Mononuclear cell (primary cell): Measurements from ENCODE around the gene HIVEP3. TPM values are rescaled to one million over a fixed set of nuclear protein-coding genes. Genes with fewer than 3 reads are reported as not detected.

Source experiments
- H3K27me3 ChIP-seq: 2 replicates; pipeline ENCODE4 v1.6.0; 2011; ENCODE audit warnings: low read length, control low read depth; ENCODE audit not compliant: insufficient read depth
- H3K4me1 ChIP-seq: 2 replicates; pipeline ENCODE4 v1.5.1; 2011; ENCODE audit warnings: mild to moderate bottlenecking, low read length, control low read depth; ENCODE audit not compliant: insufficient read depth
- H3K4me3 ChIP-seq: 2 replicates; pipeline ENCODE4 v1.5.1; 2011; ENCODE audit warnings: mild to moderate bottlenecking, low read length, moderate library complexity
- H3K9me3 ChIP-seq: 2 replicates; pipeline ENCODE4 v1.5.1; 2011; ENCODE audit warnings: low read depth, mild to moderate bottlenecking, control low read depth, low read length
- total RNA-seq: library from RNA; depleted of rRNA; stranded (reverse); fragments of >200 nt; gene quantifications from one replicate; pipeline ENCODE4 v1.2.3, GENCODE V29; 2012

The HIVEP3 gene
- total RNA-seq, 1 donor = 3.9 TPM

- no peaks in the 10 kb centered on the region for H3K9me3 ChIP-seq
- peaks cover 79% of the 10 kb centered on the region for H3K4me1 ChIP-seq
- no peak overlapping the region for H3K4me3 ChIP-seq
- H3K27me3 ChIP-seq = no peaks in the 10 kb centered on the region
Measured at GRCh38 chr1:41892301-41892781, 26.4 kb downstream of the HIVEP3 start.

- H3K9me3 ChIP-seq = no peaks in the 10 kb centered on the region
- H3K4me1 ChIP-seq = peaks cover 70% of the 10 kb centered on the region
- peak overlapping the region; percentile 43 for H3K4me3 ChIP-seq
- H3K27me3 ChIP-seq = no peaks in the 10 kb centered on the region
Measured at GRCh38 chr1:41891199-41891896, 27.4 kb downstream of the HIVEP3 start.

- no peaks in the 10 kb centered on the region for H3K27me3 ChIP-seq
- no peak overlapping the region for H3K4me3 ChIP-seq
- H3K4me1 ChIP-seq = peaks cover 65% of the 10 kb centered on the region
- no peaks in the 10 kb centered on the region for H3K9me3 ChIP-seq
Measured at GRCh38 chr1:41890825-41891198, 27.9 kb downstream of the HIVEP3 start.

GRCh38 chr1:41889506-41890414 is 29.0 kb downstream of the HIVEP3 start:
- Histone ChIP-seq H3K4me1 (peaks cover 54% of the 10 kb centered on the region), H3K4me3 (no peak overlapping the region), H3K27me3 (no peaks in the 10 kb centered on the region)

GRCh38 chr1:41888756-41889155 is 30.0 kb downstream of the HIVEP3 start:
- H3K27me3 ChIP-seq = no peaks in the 10 kb centered on the region

More at GRCh38 chr1:41889506-41890414, 29.0 kb downstream of the HIVEP3 start:
- H3K9me3 ChIP-seq = no peaks in the 10 kb centered on the region

GRCh38 chr1:41887365-41887764 is 31.4 kb downstream of the HIVEP3 start:
- Histone ChIP-seq H3K9me3 (no peaks in the 10 kb centered on the region), H3K27me3 (no peaks in the 10 kb centered on the region), H3K4me1 (peaks cover 35% of the 10 kb centered on the region), H3K4me3 (no peak overlapping the region)

More at GRCh38 chr1:41888756-41889155, 30.0 kb downstream of the HIVEP3 start:
- Histone ChIP-seq H3K4me1 (peaks cover 46% of the 10 kb centered on the region), H3K4me3 (no peak overlapping the region), H3K9me3 (no peaks in the 10 kb centered on the region)

GRCh38 chr1:41884256-41885230 is 34.2 kb downstream of the HIVEP3 start:
- H3K9me3 ChIP-seq = no peaks in the 10 kb centered on the region
- peaks cover 11% of the 10 kb centered on the region for H3K4me1 ChIP-seq
- no peak overlapping the region for H3K4me3 ChIP-seq

GRCh38 chr1:41883507-41883906 is 35.2 kb downstream of the HIVEP3 start:
- H3K4me3 ChIP-seq = no peak overlapping the region
- H3K9me3 ChIP-seq = no peaks in the 10 kb centered on the region
- H3K4me1 ChIP-seq = peaks cover 5% of the 10 kb centered on the region
- no peaks in the 10 kb centered on the region for H3K27me3 ChIP-seq

More at GRCh38 chr1:41884256-41885230, 34.2 kb downstream of the HIVEP3 start:
- H3K27me3 ChIP-seq = no peaks in the 10 kb centered on the region

GRCh38 chr1:41882486-41882885 is 36.2 kb downstream of the HIVEP3 start:
- Histone ChIP-seq H3K27me3 (no peaks in the 10 kb centered on the region), H3K9me3 (no peaks in the 10 kb centered on the region), H3K4me3 (no peak overlapping the region), H3K4me1 (peaks cover 5% of the 10 kb centered on the region)

GRCh38 chr1:41882068-41882477 is 36.6 kb downstream of the HIVEP3 start:
- no peaks in the 10 kb centered on the region for H3K27me3 ChIP-seq
- H3K4me3 ChIP-seq = no peak overlapping the region
- no peaks in the 10 kb centered on the region for H3K9me3 ChIP-seq
- peaks cover 5% of the 10 kb centered on the region for H3K4me1 ChIP-seq

GRCh38 chr1:41880950-41881885 is 37.5 kb downstream of the HIVEP3 start:
- Histone ChIP-seq H3K27me3 (no peaks in the 10 kb centered on the region), H3K4me1 (peaks cover 5% of the 10 kb centered on the region), H3K9me3 (no peaks in the 10 kb centered on the region), H3K4me3 (no peak overlapping the region)

- Histone ChIP-seq H3K4me1 (peaks cover 5% of the 10 kb centered on the region), H3K27me3 (no peaks in the 10 kb centered on the region), H3K4me3 (no peak overlapping the region), H3K9me3 (no peaks in the 10 kb centered on the region)
Measured at GRCh38 chr1:41880261-41880660, 38.5 kb downstream of the HIVEP3 start.

- Histone ChIP-seq H3K27me3 (no peaks in the 10 kb centered on the region), H3K4me1 (peaks cover 5% of the 10 kb centered on the region)
Measured at GRCh38 chr1:41879617-41880016, 39.1 kb downstream of the HIVEP3 start.

More at GRCh38 chr1:41879617-41880016, 39.1 kb downstream of the HIVEP3 start:
- H3K4me3 ChIP-seq = no peak overlapping the region
- no peaks in the 10 kb centered on the region for H3K9me3 ChIP-seq
